Stimulated activated CD8-positive, alpha-beta memory T cell treated with anti-CD3 and anti-CD28 coated beads, Interleukin-2, amount 100 ng/mL, for 1 hour (primary cell): ENCODE data around the gene SLC22A5.
"Not testable (repeated sequence)": the region's sequence is repeated elsewhere in the genome, so short reads cannot be mapped to it uniquely, and the experiment has no call there.

Source experiments
- DNase-seq, 2 donors: peaks; one replicate each; pipeline ENCODE4 v3.0.0-alpha.2; 2020; ENCODE audit warnings: low read depth in 2 of 2

Gene SLC22A5

DNA sequence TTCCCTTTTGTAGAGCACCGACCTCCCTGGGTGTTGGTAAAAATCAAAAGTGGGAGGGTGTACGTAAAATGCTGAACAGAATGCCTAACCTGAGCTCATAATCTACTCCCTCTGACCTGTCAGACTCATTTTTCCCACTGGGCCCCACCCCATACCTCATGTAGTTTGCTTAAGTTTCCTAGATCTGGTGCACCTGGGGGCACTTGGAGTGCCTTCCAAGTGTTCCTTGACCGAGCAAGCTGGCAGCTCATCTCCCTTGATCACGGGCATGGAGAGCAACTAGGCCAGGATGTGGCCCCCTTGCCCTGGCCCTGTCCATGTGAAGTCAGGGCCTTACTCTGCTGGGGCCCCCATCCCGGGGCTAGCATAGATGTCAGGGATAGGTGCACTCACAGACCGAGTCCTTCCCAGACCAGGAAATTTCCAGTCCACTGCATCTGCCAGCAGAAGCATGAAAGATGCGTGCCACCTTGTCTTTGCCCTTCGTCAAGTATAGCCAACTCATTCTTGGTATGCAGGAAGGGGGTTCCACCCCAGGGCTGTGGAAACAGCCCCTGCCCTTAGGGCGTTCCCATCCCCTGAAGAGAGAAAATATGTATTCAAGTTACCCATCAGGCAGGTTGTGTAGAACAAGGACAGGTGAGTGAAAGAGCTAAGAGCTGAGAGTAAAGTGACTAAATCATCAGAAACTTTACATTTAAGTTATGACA, 41.9 kb downstream of the SLC22A5 start:
- DNase-seq, result no peak

DNA sequence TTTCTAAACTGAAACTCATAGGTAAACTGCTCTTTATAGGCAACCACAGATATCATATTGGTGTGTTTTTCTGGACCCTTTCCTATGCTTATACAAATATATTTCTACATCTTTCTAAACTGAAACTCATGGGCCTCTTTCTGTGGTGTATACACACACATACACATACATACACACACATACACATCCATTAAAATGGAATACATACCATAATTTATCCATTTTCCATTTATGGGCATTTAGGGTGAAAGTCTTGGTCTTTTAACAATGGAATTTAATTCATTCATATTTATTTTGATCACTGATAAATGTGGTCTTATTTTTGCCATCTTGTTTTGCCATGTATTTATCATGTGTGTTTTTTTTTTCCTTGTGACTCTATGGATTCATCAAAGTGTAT, 44.1 kb downstream of the SLC22A5 start:
- no peak for DNase-seq

DNA sequence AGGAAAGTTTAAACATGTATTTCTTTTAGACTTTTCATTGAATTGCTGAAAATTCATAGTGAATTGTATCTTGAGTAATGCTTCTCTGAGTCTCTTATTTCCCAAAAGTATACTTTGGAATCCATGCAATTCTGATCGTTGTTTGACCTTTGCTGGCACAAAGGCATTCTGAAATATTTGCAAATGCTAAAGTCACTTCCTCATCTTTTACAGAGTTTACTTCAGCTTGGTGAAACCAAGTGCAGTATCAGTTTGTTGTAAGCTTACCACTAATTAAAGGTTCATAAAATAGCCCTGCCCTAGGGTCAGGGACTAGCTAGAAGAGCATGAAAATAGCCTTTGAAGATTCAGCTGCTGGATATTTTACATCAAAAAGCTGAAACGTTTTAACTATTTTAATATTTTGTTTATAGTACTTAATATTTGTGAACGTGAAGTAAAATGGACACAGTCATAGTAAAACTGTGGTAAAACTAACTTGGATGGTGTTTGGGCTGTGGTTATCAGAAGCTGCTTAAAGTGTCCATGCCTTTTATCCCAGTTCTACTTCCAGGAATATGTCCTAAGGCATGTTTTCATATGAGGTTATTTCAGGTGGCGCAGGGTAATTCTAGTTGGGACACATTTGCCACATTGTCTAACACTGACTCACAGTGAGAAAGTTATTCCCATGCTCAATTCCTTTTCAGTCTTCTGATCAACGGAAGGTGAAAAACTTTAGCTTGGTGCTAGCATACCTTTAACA, 45.3 kb downstream of the SLC22A5 start:
- no peak for DNase-seq

DNA sequence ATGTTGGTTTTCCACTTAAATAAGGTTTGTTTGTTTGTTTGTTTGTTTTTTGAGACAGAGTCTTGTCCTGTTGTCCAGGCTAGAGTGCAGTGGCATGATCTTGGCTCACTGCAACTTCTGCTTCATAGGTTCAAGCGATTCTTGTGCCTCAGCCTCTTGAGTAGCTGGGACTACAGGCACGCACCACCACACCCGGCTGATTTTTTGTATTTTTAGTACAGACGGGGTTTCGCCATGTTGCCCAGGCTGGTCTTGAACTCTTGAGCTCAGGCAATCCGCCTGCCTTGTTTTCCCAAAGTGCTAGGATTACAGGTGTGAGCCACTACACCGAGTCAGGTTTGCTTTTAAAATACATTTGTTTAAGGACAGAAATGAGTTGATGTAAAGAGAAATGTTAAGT, 46.0 kb downstream of the SLC22A5 start:
- DNase-seq, result not testable (repeated sequence)

DNA sequence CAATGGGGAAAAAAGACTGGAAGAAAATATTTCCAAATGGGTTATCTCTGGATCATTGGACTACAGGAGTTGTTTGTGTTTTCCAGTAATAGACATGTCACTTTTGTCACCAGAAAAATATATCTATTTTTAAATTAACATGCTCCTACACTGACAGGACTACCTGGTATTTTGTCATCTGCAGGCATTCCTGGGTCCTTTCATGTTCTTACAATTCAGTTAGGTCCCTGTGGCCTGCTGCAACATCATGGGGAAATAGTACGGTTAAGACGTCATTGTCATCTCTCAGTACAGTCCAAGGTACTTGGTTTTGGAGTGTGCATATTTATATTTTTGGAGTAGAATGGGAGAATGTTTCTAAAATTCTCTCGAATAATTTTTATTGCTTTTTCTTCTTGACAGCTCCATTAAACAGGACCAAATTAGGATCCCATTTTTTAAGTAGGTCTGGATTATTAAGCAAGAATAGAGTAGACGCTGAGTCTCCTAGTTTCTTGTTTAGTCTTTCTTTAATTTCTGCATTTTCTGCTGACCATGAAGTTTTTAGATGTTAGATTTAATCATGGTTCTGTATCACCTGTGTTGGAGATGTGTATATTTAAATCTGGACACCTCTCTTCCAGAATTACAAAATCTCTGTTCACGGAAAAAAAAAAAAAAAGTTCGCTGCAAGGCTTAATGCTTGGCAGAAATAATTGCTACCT, 46.9 kb downstream of the SLC22A5 start:
- DNase-seq, result no peak

DNA sequence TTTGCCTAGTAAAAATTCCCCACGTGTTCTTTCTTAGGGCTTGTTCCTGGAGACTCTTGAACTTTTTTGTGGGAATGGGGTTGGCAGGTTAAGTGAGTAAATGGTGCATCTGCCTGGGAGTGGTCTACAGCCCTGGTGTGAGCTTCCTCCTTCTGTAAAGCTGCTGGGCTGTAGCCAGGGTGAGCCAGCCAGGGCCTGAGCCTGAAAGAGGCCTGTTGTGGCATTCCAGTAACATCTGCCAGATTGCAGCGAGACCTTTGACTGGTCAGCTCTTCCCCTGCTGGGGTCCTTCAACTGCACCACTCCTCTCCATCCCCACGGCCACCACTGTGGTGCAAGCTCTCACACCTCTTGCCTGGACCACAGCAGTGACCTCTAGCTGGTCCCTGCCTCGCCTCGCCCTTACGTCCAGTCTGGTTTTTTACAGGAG, 47.5 kb downstream of the SLC22A5 start:
- DNase-seq, result no peak

DNA sequence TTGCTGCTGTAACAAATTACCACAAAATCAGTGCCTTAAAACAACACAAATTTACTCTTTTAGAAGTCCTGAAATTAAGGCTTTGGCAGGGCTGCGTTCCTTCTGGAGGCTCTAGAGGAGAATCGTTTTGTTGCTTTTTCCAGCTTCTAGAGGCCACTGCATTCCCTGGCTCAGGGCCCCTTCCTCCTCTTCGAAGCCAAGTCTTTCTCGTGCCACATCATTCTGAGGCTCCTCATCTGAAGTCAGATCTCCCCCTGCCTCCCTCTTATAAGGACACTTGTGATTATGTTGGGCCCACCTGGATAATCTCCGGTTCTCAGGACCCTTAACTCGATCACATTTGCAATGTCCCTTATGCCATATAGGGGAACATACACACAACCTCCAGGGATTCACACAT, 48.0 kb downstream of the SLC22A5 start:
- DNase-seq, result no peak

DNA sequence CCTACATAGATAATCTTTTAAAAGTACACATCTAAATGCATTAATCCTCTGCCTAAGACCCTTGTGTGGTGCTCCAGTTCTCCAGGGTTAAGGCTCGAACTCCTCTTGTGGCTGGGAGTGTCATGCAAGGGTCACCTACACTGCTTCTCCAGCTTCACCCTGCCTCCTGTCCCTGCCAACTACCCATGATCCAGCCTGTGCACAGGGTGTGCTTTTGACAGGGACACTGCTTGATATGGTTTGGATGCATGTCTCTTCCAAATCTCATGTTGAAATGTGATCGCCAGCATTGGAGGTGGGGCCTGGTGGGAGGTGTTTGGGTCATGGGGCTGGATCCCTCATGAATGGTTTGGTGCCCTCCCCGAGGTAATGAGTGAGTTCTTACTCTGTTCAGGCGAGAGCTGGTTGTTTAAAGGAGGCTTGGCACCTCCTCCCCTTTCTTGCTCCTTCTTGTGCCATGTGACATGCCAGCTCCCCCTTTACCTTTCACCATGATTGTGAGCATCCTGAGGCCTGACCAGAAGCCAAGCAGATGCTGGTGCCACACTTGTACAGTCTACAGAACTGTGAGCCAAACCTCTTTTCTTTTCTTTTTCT, 48.5 kb downstream of the SLC22A5 start:
- no peak for DNase-seq

DNA sequence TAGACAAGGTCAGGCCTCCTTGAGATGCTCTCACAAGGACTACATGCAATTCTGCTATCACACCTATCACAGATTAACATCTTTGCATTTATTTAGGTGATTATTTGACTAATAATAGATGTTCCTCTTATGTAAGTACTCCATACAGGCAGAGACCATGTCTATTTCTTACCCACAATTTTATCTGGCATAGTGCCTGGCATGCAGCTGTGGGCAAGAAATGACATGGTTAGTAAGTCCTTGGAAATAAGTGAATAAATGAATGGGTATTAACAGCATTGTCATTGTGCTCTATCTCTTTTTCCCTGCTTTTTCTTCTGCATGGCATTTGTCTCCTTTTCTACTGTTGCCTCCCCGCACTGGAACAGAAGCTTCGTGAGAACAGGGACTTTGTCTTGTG, 49.4 kb downstream of the SLC22A5 start:
- no peak for DNase-seq

DNA sequence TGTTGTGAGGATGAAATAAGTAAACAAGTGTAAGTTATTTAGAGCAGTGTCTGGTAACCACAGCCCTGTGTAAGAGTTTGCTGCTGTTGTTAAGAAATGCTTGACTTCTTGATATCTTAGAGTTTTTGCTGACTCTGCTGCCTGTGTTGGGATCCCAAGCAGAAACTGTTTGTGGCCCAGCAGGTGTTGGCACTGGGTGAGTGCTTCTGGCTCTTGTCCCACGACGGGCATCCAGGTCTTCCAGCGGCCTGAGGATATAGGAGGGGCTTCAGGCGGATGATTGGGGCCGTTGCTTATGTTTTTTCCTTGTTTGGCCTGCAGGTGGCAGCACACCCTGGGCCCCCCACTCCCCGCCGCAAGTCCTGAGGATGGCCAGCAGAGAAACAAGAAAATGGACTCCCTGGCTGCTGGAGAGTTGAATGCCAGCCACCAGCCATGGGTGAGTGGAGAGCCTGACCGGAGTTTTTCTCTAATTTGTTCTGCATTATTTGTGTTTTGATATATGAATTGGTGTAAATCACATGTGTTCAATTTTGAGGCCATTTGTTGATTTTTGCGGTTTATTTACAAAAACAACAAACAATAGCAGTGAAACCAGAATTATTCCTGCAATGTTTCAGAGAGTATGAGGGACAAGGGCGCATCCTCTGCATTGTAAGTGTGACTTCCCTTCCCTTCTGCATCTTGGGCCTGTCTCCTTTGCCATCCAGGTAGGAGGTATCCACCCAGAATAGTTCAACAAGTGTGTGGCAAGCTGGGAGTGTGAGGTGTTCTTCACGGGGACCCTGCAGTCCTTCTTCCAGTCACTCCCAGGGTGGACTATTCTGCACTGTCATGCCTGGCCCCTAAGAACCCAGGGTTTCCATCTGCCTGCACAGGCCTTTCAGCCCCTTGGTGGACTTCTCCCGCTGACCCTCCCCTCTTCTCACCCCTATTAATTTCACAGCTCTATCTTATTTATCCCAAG, 50.3 kb downstream of the SLC22A5 start:
- DNase-seq, result peak in 1 of 2 donors; percentile 20

DNA sequence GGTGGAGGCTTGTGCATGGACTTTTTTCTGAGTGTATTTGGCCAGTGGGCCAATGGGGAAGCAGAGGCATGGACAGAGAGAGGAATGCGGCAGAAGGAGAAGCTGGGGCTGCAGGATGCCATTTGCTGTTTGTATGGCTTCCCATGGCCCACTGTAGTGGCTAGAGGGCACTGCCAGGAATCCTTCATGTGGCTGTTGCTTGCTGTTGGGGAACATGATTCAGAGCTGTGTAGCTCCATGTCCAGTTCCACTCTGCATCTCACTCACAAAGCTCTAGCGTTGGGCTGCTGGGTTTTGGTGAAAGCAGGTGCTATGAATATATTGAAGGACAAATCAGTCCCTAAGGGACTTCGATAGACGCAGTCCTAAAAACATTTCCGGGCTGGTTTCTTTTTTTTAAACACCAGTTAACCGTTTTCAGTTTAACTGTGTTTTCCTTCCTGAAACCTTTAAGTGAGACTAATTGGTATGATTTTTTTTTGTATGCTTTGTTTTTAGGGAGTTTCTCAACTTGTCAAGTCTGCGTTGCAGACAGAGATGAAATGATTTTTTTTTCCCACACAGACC, 51.3 kb downstream of the SLC22A5 start:
- no peak for DNase-seq

DNA sequence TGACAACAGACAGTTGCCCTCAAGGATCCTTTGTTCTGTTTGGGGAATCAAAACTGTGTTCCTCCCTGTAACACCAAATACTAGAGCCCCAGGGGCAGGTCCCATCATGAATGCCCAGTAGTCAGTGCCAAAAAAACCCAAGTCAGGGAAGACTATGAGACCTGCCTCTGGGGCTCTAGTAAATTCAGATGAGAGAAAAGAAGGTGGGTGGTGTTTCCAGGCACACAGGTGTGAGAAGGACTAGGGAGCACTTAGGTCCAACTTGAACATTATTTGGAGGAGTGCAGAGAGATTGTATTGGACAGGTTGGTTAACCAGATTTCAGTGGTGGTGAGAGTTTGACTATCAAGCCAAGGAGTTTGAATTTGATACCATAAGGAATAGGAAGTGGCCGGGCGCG, 52.0 kb downstream of the SLC22A5 start:
- DNase-seq, result no peak

DNA sequence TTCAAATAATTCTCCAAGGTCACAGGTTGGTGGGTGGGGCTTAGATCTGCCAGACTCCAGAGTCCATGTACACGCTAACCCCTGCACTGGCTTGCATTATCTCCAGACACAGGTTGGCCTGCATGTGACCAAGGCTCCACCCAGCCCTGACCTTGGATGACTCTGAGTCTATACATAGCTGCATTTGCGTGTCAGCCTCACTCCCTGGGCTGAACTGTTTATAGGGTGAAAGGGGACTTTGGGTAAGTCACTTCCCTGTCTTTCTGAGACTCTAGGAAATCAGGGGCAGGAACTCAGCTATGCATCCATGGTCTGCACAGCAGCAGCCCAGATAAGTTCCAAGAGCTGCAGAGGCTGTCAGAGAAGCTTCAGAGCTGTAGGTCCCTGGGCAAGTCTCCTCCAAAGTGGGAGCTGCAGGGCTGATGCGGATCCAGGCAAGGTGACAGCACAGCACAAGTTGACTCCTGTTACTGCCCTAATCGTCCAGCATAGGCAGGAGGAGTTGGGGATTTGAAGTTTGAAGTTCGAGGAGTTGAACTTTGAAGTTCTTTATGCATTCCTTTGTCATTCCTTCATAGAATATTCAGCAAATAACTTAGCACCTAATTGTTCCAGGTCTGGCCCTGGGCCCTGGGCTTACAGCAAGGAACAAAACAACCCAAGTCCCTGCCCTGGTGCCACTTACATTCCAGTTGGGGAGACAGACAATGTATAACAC, 53.4 kb downstream of the SLC22A5 start:
- DNase-seq, result no peak

DNA sequence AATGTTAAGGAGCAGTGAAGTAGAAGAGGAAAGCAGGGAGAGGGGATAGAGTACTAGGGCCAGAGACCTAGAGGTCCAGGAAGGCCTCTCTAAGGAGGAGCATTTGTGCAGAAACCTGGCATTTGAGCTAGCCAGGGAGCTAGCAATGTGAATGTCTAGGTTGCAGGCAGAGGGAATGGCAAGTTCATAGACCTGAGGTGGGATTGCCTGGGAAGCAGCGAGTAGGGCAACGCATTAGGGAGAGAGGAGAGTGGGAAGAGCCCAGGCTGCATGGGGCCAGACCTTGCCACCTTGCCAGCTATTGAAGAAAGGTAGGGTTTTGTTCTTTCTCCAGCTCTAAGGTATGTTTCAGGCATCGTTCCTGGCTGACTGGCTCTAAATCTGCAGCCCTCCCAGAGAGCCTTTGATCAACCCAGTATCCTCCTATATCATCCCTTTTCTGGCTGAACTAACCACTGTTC, 54.0 kb downstream of the SLC22A5 start:
- no peak for DNase-seq

DNA sequence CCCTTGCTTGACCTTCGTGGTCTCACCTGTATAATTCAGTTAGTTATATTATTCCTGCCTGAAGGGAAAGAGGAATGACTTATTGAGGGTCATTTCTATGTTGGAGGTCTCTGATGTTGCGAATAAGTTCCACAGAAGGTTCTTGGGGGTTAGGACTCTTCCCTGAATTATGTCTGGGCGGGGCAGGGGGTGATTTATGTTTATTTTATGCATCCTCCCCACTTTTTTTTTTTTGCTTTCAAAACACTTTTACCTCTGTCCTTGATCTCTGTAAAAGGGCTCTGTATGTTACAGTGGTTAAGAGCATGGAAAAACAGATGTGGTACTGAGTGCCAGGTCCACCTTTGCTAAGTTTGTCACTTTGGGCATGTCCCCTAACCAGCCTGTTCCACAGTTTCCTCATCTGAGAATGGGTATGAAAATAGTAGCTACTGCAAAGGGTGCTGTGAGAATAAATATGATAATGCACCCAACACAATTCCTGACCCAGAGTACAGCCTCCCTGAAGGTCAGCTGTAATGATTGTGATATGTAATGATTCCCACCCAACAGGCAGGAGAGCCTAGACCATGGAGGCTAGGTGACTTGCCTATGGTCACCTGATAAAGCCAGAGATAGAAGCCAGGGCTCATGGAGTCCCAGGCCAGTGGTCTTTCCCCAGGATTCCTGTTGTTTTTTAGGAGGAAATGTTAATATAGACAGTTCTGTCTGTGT, 54.8 kb downstream of the SLC22A5 start:
- no peak for DNase-seq

DNA sequence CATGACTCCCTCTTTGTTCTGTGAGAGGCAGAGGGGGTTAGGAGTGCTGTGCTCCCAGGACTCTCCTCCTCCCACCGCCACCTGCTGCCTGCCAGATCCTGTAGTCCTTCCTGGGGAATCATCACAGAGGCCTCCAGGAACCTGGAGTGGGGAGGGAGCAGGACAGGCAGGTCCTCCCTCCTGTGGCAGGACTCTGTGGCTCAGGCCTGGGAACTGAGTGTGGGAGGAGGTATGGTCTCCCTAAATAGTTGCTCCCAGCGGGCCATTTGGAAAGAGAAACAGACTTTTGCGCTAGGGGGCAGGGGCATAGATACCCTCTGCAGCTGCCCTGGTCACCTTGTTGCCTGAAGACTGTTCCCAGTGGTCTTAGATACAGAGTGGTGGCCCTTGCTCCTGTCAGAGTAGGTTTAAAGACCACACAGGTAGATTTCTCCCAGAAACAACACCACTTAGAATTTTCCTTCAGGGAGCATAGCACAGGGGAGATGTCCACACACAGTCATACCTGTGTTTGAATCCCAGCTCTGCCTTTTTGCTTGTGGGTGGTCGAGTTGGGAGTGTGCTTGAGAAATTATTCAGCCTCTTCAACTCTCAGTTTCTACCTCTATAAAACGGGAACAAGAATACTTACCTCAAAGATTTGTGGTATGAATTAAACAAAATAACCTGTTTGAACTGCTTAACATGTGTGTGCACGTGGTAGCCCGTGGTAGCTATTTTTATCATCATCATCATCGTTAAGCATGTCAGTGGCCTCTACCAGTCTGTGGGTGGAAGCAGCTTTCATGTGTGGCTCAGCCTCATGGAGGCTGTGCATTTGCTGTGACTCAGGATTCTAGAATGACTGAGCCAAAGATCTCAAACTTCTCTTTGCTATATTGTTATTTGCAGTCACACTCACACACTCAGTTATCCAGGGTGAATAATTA, 55.8 kb downstream of the SLC22A5 start:
- DNase-seq, result no peak

DNA sequence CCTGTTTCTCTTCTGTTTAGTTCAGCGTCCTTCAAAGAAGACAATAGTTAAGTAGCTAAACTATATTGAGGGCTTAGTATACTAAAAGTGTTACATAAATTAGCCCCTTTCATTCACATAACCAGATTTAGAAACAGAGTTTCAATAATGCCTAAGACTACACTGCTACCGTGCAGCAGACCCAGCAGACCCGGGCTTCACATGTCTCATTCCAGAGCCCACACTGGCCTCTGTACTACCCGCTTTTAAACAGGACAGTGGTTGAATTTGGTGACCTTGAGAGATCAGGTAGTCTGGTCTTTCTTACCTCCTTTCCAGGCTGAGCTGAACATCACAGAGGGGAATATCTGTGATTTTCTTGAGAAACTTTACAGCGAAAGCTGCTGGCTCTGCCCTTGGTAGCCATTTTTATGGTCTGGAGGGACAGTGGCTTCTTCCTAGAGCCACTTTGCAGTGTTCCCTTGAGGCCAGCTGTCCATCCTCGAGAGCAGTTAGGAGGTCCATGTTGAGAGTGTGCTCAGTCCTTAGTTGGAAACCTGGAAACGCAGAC, 56.5 kb downstream of the SLC22A5 start:
- no peak for DNase-seq

DNA sequence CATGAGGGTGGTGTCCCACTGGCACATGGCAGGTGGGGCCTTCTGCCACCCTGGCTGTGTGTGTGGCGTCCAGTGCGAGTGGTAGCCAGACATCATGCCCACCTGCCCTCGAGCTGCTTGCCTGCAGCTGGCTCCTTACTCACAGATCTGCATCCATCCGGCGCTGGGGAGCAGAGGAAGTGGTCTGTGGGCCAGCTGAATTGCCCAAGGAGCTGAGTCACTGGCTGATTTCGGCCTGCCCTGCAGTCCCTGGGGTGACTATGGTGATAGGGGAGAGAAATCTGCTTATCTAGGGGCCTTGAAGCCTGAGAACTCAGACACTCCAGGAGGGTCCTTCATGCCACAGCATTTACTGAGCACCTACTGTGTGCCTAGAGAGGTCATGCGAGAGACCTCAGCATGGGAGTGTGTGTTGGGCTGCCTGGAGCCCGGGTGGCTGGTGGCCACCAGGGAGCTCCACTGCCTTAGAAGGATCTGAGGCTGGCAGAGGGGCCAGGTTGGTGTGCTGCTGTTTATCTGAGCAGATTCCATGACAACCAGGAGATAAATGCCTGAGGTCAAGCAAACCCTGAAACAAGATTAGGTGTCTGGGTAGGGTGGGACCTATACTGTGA, 57.1 kb downstream of the SLC22A5 start:
- peak in 1 of 2 donors; percentile 41 for DNase-seq
